Measurements from ENCODE around the gene ABI3BP. TPM values are rescaled to one million over a fixed set of nuclear protein-coding genes. Genes with fewer than 3 reads are reported as not detected.

Gene ABI3BP
- total and polyA plus RNA-seq, 7 donors = 1.6 to 23.9 (median 6.9) TPM

GRCh38 chr3:100702980-100703345 lies 290.3 kb downstream of the ABI3BP start:
- intact Hi-C loops (cut with DNase I) = loop anchor here in 1 of 2 donors (10.0 kb wide), 1 partner anchor 888 kb away; the partner anchor contains the start of gene CMSS1
- H3K27ac ChIP-seq = no peak overlapping the region
- TF ChIP-seq CTCF (IDR thresholded peaks at IDR 0.05) = no peak
- peaks cover 0 to 7% (median 4%) of the 10 kb centered on the region in 3 donors for H3K27me3 ChIP-seq (ENCODE audit: insufficient read depth in 3 of 3, low read length in 2 of 3)
- no peaks in the 10 kb centered on the region for H3K9me3 ChIP-seq
- peaks cover 5% of the 10 kb centered on the region for H3K4me1 ChIP-seq
- 75 to 80% (median 77%) methylated on average over 5 of the region's 5 CpGs for WGBS, 3 donors
- no peak for ATAC-seq
- no peak for DNase-seq
- H3K36me3 ChIP-seq (ENCODE audit: insufficient read depth in 1 of 2, low read depth in 1 of 2) = no peaks in the 10 kb centered on the region
- no peak overlapping the region for H3K4me3 ChIP-seq

GRCh38 chr3:100702082-100702979 lies 290.9 kb downstream of the ABI3BP start:
- WGBS, 3 donors = 67 to 79% (median 70%) methylated on average over 4 of the region's 4 CpGs
- Histone ChIP-seq H3K4me1 (peaks cover 5% of the 10 kb centered on the region), H3K36me3 (ENCODE audit: insufficient read depth in 1 of 2, low read depth in 1 of 2) (no peaks in the 10 kb centered on the region), H3K9me3 (no peaks in the 10 kb centered on the region), H3K4me3 (no peak overlapping the region), H3K27ac (no peak overlapping the region), H3K27me3 (ENCODE audit: insufficient read depth in 3 of 3, low read length in 2 of 3) (peaks cover 0 to 7% (median 4%) of the 10 kb centered on the region in 3 donors)
- no peak for DNase-seq
- ATAC-seq = no peak
- TF ChIP-seq CTCF (IDR thresholded peaks at IDR 0.05) = no peak
- intact Hi-C loops (cut with DNase I) = loop anchor here in 1 of 2 donors (10.0 kb wide), 1 partner anchor 888 kb away; the partner anchor contains the start of gene CMSS1

DNA sequence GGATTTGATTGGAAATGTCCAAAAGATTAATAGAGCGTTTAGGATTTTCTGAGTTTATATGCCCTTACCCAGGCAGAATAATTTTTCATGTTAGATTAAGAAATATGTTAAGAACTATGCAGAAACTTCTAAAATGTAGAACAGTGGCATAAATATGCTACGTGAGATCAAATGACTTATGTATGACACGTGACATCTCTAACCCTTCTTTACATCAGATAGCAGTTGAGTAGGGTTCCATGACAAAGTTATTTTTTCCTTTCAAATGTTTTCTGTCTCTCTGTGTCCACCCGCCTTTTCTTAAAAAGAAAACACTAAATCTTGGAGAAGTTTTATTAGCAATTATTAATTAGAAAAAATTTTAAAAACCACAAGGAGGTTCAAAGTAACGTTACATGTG lies 292.5 kb downstream of the ABI3BP start:
- peaks cover 0 to 7% (median 2%) of the 10 kb centered on the region in 3 donors for H3K27me3 ChIP-seq (ENCODE audit: insufficient read depth in 3 of 3, low read length in 2 of 3)
- H3K4me3 ChIP-seq = no peak overlapping the region
- TF ChIP-seq CTCF (IDR thresholded peaks at IDR 0.05) = no peak
- no peaks in the 10 kb centered on the region for H3K9me3 ChIP-seq
- intact Hi-C loops (cut with DNase I) = loop anchor here in 1 of 2 donors (10.0 kb wide), 1 partner anchor 886 kb away; the partner anchor contains the start of gene CMSS1
- H3K4me1 ChIP-seq = peaks cover 5% of the 10 kb centered on the region
- DNase-seq = no peak
- no peak for ATAC-seq
- WGBS, 3 donors = 80 to 87% (median 82%) methylated on average over 5 of the region's 5 CpGs
- no peak overlapping the region for H3K27ac ChIP-seq
- no peaks in the 10 kb centered on the region for H3K36me3 ChIP-seq (ENCODE audit: insufficient read depth in 1 of 2, low read depth in 1 of 2)

All from psoas muscle (tissue), 8 donors.